HUES64 (cell line): ENCODE results near the gene PPP2R2B.

Source experiments
- H3K27ac ChIP-seq: 2 replicates; pipeline ENCODE4 v1.7.0; 2013; ENCODE audit warnings: low read depth, low read length, inconsistent platforms
- H3K27me3 ChIP-seq: 2 replicates; pipeline ENCODE4 v1.6.1; 2013; ENCODE audit warnings: mild to moderate bottlenecking, low read length; ENCODE audit not compliant: insufficient read depth
- H3K36me3 ChIP-seq: 2 replicates; pipeline ENCODE4 v1.6.1; 2013; ENCODE audit warnings: mild to moderate bottlenecking, low read length; ENCODE audit not compliant: insufficient read depth
- H3K4me1 ChIP-seq: 2 replicates; pipeline ENCODE4 v1.6.1; 2013; ENCODE audit warnings: mild to moderate bottlenecking, low read length, moderate library complexity; ENCODE audit not compliant: insufficient read depth
- H3K4me3 ChIP-seq: 2 replicates; pipeline ENCODE4 v1.5.1; 2013; ENCODE audit warnings: mild to moderate bottlenecking, low read length, moderate library complexity
- H3K9ac ChIP-seq: 2 replicates; pipeline ENCODE4 v1.6.1; 2013; ENCODE audit warnings: mild to moderate bottlenecking, low read depth, low read length
- H3K9me3 ChIP-seq: 2 replicates; pipeline ENCODE4 v1.6.1; 2013; ENCODE audit warnings: low read depth, low read length; ENCODE audit not compliant: insufficient read depth
- WGBS: fragments of 150-250, 120-280 bp; methylation state at CpG from one replicate; pipeline ENCODE4 v1.1.7; 2013; ENCODE audit warnings: missing lambda C conversion rate; 5-methylcytosine and 5-hydroxymethylcytosine counted together

The PPP2R2B gene

DNA sequence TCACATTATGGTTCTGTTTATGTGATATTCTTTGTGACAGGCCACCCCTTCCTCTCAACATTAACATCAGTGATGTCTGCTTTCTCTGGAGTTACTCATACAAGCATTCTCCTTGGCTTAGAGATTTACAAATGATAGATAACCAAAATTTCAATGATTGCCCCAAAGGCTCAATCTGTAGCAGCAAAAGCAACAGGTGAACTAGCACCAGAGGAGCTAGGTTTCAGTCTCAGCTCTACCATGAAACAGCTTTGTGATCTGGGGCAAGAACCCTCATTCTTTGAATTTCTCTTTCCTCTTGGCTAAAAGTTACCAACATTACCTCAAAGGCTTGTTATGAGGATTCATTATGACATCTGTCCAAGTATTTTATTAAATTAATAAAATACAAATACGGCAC, 120.5 kb downstream of the PPP2R2B start:
- H3K9ac ChIP-seq, result no peak overlapping the region
- no peaks in the 10 kb centered on the region for H3K9me3 ChIP-seq
- H3K27ac ChIP-seq, result no peak overlapping the region
- no peaks in the 10 kb centered on the region for H3K36me3 ChIP-seq
- peaks cover 6% of the 10 kb centered on the region for H3K4me1 ChIP-seq
- no peaks in the 10 kb centered on the region for H3K27me3 ChIP-seq
- H3K4me3 ChIP-seq, result no peak overlapping the region
- WGBS, result no CpG with 5 or more reads among the region's 1 CpG

DNA sequence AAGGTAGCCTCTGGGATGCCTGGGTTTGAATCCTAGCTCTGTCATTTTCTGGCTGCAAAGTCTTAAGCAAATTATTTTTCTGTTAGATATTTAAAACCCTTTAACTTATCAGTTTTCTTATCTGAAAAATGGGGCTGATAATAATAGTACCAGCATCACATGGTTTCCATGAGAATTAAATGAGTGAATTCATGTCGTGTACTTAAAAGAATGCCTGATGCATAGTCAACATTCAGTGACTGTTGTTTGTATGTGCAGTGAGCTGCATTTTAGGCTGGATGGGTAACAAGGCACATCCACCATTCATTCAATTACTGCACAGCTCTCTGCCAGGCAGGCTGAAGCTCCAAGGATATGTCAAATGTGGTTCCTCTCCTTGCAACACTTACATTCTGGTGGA, 122.0 kb downstream of the PPP2R2B start:
- no peaks in the 10 kb centered on the region for H3K9me3 ChIP-seq
- H3K27me3 ChIP-seq, result no peaks in the 10 kb centered on the region
- H3K36me3 ChIP-seq, result no peaks in the 10 kb centered on the region
- WGBS, result 71% methylated on average over 1 of the region's 1 CpG
- H3K4me3 ChIP-seq, result no peak overlapping the region
- no peak overlapping the region for H3K9ac ChIP-seq
- H3K27ac ChIP-seq, result no peak overlapping the region
- peaks cover 6% of the 10 kb centered on the region for H3K4me1 ChIP-seq

DNA sequence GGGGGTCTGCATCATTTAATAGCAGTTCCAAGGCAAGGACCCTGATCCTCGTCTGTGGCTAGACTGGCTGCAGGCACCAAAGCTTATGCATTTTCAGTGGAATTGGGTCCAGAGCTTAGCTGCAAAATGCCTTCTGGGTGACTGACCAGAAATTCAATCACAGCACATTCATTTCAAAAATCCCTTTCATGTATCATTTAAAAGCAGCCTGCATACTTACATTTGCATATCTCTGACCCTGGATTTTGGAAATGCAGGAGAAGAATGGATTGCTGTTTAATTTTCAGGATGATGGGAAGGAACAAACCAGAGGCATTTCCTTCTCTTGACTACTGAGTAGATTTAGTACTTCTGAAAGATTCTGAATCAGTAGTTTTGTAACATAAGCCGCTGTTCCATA, 122.8 kb downstream of the PPP2R2B start:
- peaks cover 6% of the 10 kb centered on the region for H3K4me1 ChIP-seq
- H3K9ac ChIP-seq, result no peak overlapping the region
- H3K36me3 ChIP-seq, result no peaks in the 10 kb centered on the region
- no peaks in the 10 kb centered on the region for H3K9me3 ChIP-seq
- no peaks in the 10 kb centered on the region for H3K27me3 ChIP-seq
- H3K4me3 ChIP-seq, result no peak overlapping the region
- no peak overlapping the region for H3K27ac ChIP-seq
- 75% methylated on average over 1 of the region's 2 CpGs for WGBS

DNA sequence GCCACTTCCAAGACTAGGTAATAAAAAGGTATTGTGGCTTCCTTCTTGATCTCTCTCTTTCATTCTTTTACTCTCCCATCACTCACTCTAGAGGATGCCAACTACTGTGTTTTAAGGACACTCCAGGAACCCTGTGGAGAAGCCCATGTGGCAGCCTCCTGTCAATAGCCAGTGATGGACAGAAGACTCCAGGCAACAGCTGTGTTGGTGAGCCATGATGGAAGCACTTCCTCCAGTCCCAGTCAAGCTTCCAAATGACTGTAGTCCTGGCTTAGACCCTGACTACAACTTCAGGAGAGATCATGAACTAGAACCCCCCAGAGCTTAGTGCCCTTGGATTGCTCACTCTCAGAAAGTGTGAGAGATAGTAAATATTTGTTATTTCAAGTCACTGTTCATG, 123.9 kb downstream of the PPP2R2B start:
- Histone ChIP-seq H3K36me3 (no peaks in the 10 kb centered on the region), H3K4me3 (no peak overlapping the region), H3K27me3 (no peaks in the 10 kb centered on the region), H3K27ac (no peak overlapping the region), H3K9ac (no peak overlapping the region), H3K9me3 (no peaks in the 10 kb centered on the region), H3K4me1 (peaks cover 6% of the 10 kb centered on the region)

DNA sequence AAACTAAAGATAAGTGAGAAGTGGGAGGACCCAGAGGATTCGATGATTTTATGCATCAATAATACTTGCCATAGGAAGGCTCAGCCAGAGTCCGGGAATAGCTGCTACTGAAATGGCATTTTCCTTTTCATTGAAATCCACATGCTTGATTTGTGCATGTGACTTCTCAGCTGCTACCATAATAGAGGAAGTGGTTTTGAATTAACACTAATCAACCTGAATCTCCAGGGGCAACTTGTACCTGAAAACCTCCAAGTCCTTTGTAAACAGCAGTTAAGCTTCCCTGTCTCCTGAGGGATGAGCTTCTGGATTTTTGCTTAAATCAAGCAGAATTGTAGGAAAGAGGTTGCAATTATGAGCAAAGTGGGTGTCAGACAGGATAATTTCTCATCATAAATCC, 124.9 kb downstream of the PPP2R2B start:
- no peak overlapping the region for H3K27ac ChIP-seq
- H3K9me3 ChIP-seq, result peaks cover 4% of the 10 kb centered on the region; the same call in 1 of the 2 replicates
- peaks cover 6% of the 10 kb centered on the region for H3K4me1 ChIP-seq
- H3K27me3 ChIP-seq, result no peaks in the 10 kb centered on the region
- no peak overlapping the region for H3K9ac ChIP-seq
- WGBS, result 94% methylated on average over 2 of the region's 2 CpGs
- no peak overlapping the region for H3K4me3 ChIP-seq
- no peaks in the 10 kb centered on the region for H3K36me3 ChIP-seq

DNA sequence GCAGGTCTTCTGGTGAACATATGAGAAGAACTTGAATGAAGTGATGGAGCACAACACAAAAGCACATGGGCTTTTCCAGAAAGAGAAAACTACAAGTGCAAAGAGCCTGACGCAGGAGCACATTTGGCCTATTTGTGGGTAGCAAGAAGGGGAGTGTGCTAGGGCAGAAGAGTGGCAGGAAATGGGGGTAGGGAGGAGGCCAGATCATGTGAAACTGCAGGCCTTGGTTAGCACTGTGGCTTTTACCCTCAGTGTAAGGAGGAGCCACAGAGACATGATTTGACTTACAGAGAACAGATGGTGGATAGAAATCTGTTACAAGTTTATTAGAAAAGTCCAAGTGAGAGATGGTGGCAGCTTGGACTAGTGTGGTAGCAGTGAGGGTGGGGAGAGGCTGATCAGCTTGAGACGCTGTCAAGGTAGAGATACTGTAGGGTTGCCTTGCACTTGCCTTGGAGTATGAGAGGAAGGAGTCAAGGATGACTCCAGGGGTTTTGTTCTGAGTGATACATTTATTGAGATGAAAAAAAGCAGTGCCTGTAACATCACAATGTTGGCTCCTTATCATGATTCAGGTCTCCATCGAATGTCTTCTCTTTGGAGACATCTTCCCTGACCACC, 126.7 kb downstream of the PPP2R2B start:
- Histone ChIP-seq H3K27ac (no peak overlapping the region), H3K4me1 (peaks cover 6% of the 10 kb centered on the region), H3K36me3 (no peaks in the 10 kb centered on the region), H3K27me3 (no peaks in the 10 kb centered on the region), H3K9ac (no peak overlapping the region), H3K4me3 (no peak overlapping the region), H3K9me3 (peaks cover 7% of the 10 kb centered on the region; the same call in 1 of the 2 replicates)
- 94% methylated on average over 3 of the region's 3 CpGs for WGBS

DNA sequence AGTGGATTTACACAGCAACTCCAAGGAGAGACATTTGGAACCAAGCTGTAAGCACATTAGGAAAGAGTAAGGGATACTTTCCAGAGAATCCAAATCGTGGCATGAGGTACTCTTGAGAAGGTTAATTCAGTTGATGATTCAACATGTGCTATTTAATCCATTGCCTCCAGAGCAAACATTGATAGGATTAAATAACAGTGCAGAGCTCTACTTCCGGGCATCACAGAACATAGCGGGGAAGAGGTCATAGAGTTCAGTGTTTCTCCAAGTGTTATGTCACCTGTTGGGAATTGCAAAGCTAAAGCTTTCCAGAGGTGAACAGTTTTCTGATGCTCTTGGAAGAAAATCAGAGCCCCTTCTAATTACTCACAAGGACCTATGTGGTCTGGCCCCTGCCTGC, 127.5 kb downstream of the PPP2R2B start:
- no peak overlapping the region for H3K9ac ChIP-seq
- H3K4me3 ChIP-seq, result no peak overlapping the region
- peaks cover 7% of the 10 kb centered on the region; the same call in 1 of the 2 replicates for H3K9me3 ChIP-seq
- WGBS, result 92% methylated on average over 3 of the region's 3 CpGs
- peaks cover 3% of the 10 kb centered on the region; the same call in 1 of the 2 replicates for H3K4me1 ChIP-seq
- H3K36me3 ChIP-seq, result no peaks in the 10 kb centered on the region
- H3K27me3 ChIP-seq, result no peaks in the 10 kb centered on the region
- no peak overlapping the region for H3K27ac ChIP-seq

DNA sequence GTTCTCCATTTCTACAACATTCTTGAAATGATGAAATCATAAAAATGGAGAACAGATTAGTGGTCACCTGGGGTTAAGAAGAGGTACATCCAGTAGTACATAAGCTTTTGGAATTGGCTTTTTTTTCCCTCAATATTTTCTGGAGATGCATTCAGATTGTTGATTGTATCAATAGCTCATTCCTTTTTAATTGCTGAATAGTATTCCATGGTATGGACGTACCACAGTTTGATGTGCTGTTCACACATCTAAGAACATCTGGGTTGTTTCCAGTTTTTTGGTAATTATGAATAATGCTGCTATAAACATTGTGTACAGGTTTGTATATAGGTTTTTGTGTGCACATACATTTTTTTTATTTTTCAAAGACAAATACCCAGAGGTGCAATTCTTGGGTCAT, 130.0 kb downstream of the PPP2R2B start:
- no peak overlapping the region for H3K9ac ChIP-seq
- H3K4me3 ChIP-seq, result no peak overlapping the region
- H3K36me3 ChIP-seq, result no peaks in the 10 kb centered on the region
- peaks cover 10% of the 10 kb centered on the region; the same call in 1 of the 2 replicates for H3K4me1 ChIP-seq
- WGBS, result 95% methylated on average over 1 of the region's 1 CpG
- no peak overlapping the region for H3K27ac ChIP-seq
- peaks cover 7% of the 10 kb centered on the region; the same call in 1 of the 2 replicates for H3K9me3 ChIP-seq
- no peaks in the 10 kb centered on the region for H3K27me3 ChIP-seq

DNA sequence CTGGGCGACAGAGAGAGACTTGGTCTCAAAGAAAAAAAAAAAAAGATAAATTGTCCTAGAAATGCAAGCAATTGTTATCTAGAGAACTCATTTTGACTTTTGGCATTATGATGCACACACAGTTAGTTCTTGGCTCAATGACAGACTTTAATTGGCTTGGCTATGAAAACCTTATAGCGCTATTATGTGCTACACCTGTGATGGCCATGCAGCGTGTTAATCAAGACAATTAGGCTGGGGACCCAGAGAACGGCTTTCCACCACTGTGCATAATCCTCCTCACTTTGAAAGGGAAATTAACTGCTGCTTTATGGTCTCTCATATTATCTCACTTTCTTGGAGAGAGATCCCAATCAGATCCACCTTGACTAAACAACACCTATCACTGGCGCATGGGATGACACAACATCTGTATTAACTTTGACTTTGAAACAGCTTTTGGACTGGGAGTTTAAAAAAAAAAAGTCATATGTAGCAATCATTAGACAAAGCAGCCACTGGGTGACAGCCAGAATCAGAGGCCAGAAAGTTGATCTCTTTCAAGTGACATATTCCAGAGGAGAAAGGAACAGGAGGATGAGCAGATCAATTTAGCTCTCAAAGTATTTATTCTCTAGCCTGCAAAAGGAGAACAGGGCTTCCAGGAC, 132.5 kb downstream of the PPP2R2B start:
- H3K4me3 ChIP-seq, result no peak overlapping the region
- H3K9ac ChIP-seq, result no peak overlapping the region
- 93% methylated on average over 5 of the region's 5 CpGs for WGBS
- H3K4me1 ChIP-seq, result peaks cover 10% of the 10 kb centered on the region; the same call in 1 of the 2 replicates
- no peaks in the 10 kb centered on the region for H3K27me3 ChIP-seq
- no peaks in the 10 kb centered on the region for H3K36me3 ChIP-seq
- H3K27ac ChIP-seq, result no peak overlapping the region
- H3K9me3 ChIP-seq, result peaks cover 7% of the 10 kb centered on the region; the same call in 1 of the 2 replicates

DNA sequence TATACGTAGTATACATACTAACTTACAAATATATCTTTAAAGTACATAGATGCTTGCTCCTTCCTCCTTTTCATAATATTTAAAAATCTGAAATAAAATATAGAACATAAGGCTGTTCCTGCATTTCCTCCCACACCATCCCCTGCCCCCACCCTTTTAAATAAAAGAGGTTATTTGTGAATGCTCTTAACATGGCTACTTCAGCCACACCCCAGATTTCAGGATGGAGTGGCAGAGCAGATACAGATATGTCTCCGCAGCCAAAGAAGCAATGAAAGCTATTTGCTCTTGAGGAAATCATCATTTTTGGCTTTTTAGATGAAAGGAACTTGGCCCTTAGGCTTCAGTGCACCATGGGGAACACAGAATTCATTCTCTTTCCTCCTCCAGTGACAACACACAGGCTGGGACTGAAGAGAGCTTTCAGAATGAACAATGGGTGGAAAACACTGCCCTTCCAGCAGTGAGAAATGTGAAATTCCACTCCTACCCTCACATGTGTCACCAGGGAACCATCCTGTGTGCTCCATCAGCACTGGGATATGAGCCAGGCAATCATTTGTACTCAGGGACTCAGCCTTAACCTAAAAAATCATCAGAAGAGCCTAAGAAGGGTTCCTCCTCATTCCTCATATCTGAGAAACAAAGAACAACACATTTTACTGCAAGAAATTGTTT, 134.3 kb downstream of the PPP2R2B start:
- 78% methylated on average over 1 of the region's 2 CpGs for WGBS
- Histone ChIP-seq H3K4me3 (no peak overlapping the region), H3K27me3 (no peaks in the 10 kb centered on the region)

DNA sequence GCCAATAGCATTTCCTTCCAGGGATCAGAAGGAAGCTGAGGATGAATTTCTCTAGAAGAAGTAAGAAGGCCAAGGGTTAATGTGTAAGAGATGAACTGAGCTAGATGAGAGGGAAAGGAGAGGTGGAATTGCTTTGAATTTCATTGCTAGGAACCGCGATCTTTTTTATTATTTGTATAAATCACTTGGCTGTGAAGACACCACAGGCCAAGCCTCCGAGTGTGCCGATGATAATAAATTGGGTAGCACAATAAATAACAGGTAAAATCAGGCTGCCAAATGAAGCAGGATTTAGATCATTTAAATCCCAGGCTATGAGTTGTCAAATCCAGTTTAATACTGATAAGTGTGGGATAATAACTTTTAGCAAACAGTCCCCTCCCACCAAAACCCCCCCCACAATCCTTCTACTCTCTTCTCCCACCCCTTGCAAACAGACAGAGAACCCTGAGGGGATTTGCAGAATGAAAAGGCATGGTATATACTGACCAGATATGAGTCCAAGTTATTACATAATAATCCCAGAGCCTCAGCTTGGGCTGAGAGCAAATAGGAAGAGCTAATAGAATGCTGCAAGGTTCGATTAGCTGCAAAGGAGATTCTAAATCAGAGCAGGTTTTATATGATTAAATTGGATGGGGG, 143.5 kb downstream of the PPP2R2B start:
- 93% methylated on average over 5 of the region's 5 CpGs for WGBS
- Histone ChIP-seq H3K27ac (no peak overlapping the region), H3K4me1 (peaks cover 26% of the 10 kb centered on the region), H3K9ac (no peak overlapping the region), H3K9me3 (peaks cover 14% of the 10 kb centered on the region), H3K4me3 (no peak overlapping the region), H3K36me3 (no peaks in the 10 kb centered on the region), H3K27me3 (no peaks in the 10 kb centered on the region)

More for the DNA sequence above, 134.3 kb downstream of the PPP2R2B start:
- peaks cover 7% of the 10 kb centered on the region; the same call in 1 of the 2 replicates for H3K9me3 ChIP-seq
- H3K9ac ChIP-seq, result no peak overlapping the region
- H3K36me3 ChIP-seq, result no peaks in the 10 kb centered on the region
- no peak overlapping the region for H3K27ac ChIP-seq
- H3K4me1 ChIP-seq, result peaks cover 10% of the 10 kb centered on the region; the same call in 1 of the 2 replicates
